ENCODE results near the gene TEKT4.
"Not testable (repeated sequence)": the region's sequence is repeated elsewhere in the genome, so short reads cannot be mapped to it uniquely, and the experiment has no call there.

Gene TEKT4, protein sequence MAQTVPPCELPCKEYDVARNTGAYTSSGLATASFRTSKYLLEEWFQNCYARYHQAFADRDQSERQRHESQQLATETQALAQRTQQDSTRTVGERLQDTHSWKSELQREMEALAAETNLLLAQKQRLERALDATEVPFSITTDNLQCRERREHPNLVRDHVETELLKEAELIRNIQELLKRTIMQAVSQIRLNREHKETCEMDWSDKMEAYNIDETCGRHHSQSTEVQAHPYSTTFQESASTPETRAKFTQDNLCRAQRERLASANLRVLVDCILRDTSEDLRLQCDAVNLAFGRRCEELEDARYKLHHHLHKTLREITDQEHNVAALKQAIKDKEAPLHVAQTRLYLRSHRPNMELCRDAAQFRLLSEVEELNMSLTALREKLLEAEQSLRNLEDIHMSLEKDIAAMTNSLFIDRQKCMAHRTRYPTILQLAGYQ

DNA sequence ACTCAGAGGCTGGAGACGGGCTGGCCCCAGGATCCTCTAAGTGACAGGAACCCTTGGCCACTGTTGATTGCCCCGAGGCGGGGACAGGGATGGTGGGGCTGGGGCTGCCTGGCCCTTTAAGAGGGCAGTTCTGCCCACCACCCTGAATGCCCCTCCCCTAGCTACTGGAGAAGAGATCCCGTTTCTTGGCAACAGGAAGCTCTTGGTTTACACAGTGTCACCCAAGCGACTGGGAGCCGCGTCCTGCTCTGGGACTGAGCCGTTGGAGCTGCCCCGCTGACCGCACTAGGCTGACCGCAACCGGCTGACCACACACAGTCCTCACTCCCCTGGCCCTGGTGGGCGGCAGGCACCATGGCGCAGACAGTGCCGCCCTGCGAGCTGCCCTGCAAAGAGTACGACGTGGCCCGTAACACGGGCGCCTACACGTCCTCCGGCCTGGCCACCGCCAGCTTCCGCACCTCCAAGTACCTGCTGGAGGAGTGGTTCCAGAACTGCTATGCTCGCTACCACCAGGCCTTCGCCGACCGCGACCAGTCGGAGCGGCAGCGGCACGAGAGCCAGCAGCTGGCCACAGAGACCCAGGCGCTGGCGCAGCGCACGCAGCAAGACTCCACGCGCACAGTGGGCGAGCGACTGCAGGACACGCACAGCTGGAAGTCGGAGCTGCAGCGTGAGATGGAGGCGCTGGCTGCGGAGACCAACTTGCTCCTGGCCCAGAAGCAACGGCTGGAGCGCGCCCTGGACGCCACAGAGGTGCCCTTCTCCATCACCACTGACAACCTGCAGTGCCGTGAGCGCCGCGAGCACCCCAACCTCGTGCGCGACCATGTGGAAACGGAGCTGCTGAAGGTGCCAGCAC, at the start of gene TEKT4:
Gene TEKT4 (plus strand): TSS at position 205 of the 862 bp plus-strand sequence. CDS start 150 bp downstream, at position 355.
- no peak for DNase-seq (ENCODE audit: low read depth in 1 of 2, low spot score in 1 of 2)

DNA sequence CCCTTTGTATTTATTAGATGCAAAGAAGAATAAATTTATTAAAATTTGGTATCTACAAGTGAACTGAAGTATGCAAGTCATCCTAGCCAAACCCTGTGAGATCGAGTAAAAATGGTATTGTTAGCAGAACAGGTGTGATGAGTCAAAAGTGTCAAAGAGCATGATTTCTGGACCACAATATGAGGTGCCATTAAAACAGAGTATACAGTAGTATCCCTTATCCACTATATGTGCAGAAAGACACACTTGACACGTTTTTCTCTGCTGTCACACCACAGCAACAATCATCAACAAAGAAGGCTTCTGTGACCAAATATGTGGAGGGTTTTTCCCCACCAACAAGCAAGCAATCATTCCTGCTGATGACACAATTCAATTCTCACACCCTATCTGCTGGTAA, 32.0 kb upstream of the TEKT4 start:
- DNase-seq (ENCODE audit: low read depth in 1 of 2, low spot score in 1 of 2), result not testable (repeated sequence)

DNA sequence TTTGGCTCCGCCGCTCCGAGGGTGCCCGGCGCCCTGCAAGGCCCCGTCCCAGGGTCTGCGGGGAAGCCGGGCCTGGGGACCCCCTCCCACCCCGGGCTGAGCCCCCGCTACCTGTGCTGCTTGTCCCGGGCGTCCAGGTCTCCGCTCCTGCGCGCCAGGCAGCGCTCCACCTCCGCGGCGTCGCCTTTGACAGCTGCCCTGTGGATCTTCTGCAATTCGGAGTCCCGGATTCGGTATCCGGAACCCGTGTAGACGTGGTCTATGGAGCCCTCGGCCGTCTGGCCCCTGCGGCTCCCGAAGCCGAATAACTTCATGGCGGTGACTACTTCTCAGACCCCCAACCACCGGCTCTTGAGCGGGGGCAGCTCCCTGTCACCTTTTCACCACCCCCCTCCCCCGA, 14.4 kb upstream of the TEKT4 start:
- not testable (repeated sequence) for DNase-seq (ENCODE audit: low read depth in 1 of 2, low spot score in 1 of 2)

DNA sequence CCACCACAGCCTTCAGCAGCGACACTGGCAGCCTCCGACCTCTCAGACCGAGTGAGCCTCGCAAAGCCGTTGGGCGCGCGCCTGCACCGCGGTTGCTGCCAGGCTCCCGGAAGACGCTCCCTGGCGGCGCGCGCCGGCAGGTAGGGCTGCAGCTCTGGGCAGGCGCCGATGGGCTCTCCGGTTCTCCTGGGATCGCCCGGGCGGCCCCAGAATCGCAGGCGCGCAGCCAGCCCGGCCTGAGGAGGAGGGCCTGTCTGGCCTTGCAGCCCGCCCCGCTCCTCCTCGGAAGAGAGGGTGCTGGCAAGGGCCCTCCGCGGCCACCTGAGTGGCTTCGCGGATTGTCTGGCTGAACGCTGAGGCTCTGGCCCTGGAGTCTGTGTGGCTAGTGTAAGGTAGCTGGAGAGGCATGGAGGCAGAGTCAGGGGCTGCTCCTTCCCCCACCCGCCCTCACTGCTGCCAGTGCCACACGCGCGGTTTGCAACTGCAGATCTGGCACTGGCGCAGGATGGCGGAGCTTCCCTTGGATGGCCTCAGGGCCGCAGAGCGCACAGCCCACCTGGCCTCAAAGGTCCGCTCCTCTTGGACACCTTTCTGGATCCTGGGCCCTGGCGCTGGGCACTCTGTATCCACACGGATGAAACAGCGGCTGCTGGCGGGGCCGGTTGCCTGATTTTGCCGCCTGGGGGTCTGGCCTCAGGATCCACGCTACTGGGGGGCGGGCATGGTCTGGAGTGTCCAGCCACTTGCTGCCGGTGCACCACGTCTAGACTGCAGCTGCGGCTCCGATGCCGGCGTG, 13.7 kb upstream of the TEKT4 start:
- not testable (repeated sequence) for DNase-seq (ENCODE audit: low read depth in 1 of 2, low spot score in 1 of 2)

DNA sequence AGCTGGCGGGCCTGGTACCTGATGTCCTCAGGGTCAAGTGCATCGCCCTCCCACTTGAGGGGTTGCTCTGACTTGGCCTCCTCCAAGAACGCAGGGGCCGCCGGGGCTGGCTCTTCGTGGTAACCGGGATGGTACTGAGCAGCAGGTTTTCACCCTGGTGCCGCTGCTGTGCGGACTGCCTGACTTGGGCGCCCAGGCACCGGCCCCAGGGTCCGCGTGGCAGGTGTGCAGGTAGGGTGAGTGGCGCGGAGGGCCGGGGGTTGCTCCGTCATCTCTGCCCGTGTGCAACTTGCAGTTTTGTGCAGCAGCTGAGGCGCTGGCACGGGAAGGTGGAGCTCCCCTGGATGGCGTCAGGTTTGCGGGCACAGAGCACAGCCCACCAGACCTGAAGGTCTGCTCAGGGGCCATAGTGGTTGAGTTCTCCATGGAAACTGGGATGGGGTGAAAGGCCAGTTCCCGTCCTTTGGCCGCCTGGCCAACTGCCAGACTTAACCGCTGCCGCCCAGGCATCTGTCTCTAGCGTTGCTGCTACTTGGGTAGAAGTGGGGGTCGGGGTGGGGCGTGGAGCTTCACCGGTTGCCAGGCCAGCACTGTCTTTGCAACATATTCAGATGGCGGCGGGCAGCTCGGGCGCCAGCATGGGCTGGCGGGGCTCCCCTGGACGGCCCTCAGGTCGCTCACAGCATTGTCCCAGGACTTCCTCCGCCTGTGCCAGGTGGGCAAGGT, 12.9 kb upstream of the TEKT4 start:
- DNase-seq (ENCODE audit: low read depth in 1 of 2, low spot score in 1 of 2), result not testable (repeated sequence)

DNA sequence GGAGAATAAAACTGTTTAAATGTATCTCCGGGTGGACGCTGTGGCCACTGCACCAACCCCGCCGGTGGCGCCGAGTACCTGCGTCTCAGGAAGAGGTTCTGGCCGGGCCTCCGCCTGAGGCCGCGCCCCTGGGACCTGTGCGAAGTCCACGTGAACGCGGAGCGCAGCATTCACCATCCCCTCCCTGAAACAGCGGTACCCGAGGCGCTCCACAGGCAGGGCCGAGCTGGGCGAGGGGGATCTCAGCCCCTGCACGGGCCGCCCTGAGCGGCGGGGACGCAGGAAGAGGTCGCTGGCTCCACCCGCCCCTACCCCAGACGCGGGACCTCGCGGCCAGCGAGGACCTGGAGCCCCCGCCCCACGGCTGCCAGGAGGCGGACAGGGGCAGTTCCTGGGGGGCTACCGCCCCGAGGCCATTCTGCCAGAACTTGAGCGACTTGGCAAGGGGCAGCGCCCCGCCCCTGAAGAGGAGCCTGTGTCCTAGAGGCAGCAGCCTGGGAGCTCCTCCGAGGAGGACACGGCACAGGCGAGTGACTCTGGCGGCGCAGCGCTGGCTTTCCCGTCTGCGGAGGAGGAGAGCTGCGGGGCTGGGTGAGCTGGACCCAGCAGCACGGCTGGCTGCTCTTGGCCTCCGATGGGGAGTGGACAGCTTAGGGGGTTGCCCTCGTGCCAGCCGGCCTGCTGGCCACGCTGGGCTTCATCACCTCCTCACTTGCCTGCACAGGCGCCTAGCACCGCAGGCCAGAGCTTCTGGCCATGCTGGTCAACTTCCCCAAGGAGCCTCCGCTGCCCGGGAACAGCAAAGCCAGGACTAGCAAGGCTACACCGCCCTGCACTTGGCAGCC, 9.7 kb upstream of the TEKT4 start:
- no peak for DNase-seq (ENCODE audit: low read depth in 1 of 2, low spot score in 1 of 2)

DNA sequence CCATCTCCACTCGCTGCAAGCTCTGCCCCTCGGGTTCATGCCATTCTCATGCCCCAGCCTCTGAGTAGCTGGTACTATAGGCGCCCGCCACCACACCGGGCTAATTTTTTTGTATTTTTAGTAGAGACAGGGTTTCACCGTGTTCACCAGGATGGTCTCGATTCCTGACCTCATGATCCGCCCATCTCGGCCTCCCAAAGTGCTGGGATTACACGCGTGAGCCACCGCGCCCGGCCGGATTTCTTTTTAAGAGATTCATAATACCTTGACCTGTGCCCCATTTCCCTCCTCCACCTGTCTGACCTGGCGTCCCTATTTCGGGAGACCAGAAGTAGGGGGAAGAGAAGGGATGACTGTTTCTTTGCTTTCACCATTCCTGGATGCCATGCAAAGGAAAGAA, 8.3 kb upstream of the TEKT4 start:
- DNase-seq (ENCODE audit: low read depth in 1 of 2, low spot score in 1 of 2), result not testable (repeated sequence)

DNA sequence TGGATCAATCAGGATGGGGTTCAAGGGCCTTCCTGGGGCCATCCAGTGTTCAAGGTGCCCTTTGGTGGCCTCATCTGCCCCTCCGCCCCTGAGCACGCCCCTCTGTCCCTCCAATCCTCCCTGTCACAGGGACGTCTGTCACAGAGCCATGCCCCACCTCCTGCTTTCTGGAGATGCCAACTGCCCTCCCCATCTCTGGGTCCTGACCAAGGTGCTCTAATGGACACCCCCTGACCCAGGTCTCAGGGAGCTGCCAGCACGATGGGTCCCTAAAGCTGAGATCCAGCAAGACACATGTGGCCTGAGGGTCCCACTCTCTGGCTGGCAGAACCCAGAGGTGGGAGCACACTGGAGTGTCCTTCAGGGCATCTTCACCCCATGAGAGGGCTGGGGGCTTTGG, 2.1 kb upstream of the TEKT4 start:
- DNase-seq (ENCODE audit: low read depth in 1 of 2, low spot score in 1 of 2), result no peak

DNA sequence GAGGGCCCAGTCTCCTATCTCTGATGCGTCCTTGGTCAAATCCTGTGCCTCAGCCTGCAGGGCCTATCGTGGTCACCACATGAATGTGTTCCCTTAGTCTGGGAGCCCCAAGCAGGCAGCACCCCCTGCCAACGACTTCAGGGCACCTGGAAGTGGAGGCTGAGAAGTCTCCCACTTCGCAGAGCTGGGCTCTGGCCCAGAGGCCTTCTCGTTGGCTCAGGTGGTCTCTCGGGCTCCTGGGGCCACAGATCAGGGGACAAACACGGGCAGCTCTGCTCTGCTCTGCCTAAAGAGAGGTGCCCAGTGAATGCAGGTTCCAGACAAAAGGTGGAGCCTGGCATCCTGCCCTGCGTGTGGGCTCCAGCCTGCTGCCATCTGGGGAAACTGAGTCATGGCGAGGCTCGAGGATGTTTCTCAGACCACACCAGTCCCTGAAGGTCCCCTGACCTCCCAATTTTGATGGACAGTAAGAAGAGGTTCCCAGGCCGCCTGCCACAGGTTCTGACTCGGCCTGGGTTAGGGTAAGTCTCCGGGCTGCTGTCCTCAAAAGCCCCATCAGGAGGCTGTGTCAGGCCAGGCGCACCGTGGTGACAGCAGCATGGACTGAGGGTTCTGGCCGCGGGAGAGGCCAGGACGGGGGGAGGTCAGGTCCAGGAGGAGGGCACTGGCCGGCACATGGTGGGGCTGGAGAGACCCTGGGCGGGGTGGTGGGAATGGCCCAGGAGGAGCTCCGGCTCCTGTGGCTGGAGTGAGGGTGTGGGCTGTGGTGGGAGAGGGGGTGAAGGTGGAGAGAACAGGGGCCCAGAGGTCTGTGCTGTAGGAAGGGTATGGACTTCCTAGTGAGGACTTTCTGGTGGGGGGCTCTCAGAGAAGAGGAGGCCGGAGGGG, 1.4 kb upstream of the TEKT4 start:
- no peak for DNase-seq (ENCODE audit: low read depth in 1 of 2, low spot score in 1 of 2)

DNA sequence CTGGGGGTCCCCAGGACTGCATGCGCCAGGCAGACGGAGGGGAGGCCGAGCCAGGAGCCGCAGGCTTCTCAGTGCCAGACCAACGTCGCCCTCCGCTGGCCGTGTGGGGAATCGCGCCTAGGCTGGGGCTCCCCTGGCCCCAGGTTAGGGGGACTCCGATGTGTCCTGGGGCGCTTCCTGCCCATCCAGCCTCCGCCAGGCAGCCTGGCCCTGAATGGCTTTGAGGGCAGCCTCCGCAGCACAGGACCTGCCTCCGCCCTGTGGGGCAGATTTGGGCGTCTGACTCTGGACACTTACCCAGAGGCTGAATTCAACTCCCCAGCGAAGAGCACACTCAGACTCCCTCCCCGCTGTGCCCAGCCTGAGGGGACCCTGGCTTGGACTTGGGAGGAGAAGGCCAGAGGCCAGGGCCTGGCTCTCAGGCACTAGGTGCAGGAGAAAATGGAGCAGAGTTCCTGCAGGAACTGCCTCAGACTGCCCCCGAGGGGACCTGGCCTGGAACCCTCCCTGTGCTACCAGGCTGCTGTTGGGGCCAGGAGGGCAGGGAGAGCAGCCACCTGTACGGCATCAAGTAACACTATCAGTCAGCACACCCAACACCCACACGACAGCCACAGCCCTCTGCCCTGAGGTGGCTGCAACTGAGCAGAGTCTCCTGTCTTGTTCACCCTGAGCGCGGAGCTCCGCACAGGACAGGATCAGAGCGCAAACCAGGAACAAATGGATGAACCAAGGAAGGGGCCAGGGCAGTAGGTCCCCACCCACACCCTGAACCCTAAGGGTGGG, 597 bp upstream of the TEKT4 start:
- no peak for DNase-seq (ENCODE audit: low read depth in 1 of 2, low spot score in 1 of 2)

DNA sequence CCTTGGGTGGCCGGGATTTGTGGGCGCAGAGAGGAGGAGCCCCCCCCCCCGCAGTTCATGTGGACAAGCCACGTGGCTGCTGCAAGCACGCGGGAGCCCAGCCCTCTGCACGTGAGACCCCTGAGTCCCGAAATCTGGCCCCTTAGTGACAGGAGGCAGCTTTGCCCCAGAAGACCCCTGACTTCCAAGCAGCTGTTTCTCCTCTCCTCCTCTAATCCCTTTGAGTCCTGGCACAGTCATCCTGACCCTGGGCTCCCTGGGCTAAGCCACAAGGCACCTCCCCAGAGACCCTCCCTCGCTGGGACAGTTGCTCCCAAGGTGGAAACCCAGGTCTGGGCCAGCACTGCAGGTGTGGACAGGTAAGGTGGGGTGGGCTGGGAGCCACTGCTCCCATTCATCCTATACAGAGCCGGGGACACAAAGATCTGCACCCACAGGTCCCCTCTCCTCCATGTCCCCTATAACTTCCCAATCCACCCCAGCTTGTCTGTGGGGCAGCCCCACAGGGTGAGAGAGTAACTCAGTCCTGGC, 923 bp downstream of the TEKT4 start:
- DNase-seq (ENCODE audit: low read depth in 1 of 2, low spot score in 1 of 2), result no peak

DNA sequence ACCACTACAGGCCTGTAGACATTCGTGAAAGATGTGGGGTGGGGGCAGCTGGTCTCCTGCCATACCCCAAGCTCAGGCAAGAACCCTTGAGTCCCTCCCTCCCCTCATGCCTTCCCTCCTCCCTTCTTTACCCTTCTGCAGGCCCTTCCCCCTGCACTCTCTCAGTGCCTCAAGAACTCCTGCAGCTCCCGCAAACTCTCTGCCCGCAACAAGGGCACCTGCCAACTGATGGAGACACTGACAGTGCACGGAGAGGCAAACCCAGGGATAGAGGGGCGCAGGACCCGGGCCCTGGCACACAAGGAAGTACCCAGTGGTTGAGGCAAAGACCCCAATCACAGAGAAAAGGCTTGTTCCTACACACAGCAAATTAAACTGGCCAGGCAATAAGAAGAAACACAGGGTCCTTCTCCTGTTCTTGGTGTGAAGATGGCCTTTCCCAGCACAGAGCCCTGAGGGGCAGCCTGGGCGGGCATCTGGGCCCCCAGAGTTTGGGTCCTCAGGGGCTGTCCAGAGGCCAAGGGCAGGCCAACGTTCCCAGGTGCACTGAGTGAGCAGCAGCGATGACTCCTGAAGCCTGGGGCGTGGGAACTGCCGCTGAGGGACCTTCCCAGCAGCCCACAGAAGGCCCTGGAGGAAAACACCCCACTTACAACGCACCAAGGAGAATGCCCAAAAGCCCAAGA, 1.6 kb downstream of the TEKT4 start:
- DNase-seq (ENCODE audit: low read depth in 1 of 2, low spot score in 1 of 2), result no peak

DNA sequence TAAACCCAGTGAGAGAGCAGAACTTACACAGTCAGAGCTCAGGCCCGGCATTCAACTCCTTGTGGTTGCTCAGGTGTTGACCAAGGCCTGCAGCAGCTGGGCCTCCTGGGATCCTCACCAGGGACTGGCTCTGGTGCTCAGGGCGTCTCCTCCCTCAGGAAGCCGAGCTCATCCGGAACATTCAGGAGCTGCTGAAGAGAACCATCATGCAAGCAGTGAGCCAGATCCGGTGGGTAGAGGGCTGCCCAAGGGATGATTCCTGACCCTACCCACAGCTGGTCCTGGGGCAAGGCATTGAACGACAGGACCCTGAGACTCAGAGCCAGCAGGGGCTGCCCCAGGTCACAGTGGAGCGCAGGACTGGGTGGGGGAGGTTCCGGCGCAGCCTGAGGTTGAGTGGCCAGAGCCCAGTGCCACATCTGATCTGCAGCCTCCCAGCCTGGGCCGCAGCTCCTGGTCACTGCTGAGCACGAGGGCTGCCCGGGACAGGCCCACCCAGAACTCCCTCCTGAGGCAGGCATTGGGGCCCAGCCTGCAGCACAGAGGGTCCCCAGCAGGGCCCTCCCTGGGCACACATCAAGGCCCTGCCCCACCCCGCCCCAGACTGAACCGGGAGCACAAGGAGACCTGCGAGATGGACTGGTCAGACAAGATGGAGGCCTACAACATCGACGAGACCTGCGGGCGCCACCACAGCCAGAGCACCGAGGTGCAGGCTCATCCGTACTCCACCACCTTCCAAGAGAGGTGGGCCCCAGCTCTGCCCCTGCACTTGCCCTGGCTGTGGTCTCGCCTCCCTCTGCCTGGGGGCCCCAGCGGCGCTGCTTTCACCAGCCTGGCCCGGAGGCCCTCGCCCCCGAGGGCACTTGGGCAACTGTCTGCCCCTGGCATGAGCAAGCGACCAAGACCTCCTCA, 2.4 kb downstream of the TEKT4 start:
- no peak for DNase-seq (ENCODE audit: low read depth in 1 of 2, low spot score in 1 of 2)

DNA sequence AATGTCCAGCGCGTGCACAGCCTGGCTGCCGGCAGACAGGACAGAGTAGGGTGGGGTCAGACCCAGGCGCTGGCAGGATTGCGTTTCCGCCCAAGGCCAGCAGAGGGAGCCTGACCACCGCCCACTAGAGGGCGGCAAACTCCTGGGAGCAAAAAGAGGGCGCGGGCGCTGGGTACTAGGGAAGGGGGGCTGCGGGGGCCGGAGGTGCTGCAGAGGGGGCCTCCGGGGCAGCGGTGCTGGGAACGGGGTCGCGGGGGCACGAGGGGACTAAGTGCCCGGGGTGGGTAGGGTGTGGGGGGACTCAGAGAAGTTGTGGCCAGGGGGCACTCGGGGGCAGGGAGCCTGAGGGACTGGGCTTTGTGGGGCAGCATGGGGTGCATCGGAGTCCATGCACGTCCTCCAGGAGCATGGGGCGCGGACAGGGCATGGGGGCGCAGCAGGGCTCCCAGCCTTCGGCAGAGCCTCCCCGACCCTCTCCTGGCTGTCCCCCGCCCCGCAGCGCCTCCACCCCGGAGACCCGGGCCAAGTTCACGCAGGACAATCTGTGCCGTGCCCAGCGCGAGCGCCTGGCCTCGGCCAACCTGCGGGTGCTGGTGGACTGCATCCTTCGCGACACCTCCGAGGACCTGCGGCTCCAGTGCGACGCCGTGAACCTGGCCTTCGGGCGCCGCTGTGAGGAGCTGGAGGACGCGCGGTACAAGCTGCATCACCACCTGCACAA, 3.2 kb downstream of the TEKT4 start:
- DNase-seq (ENCODE audit: low read depth in 1 of 2, low spot score in 1 of 2), result peak; percentile 39 to 47

DNA sequence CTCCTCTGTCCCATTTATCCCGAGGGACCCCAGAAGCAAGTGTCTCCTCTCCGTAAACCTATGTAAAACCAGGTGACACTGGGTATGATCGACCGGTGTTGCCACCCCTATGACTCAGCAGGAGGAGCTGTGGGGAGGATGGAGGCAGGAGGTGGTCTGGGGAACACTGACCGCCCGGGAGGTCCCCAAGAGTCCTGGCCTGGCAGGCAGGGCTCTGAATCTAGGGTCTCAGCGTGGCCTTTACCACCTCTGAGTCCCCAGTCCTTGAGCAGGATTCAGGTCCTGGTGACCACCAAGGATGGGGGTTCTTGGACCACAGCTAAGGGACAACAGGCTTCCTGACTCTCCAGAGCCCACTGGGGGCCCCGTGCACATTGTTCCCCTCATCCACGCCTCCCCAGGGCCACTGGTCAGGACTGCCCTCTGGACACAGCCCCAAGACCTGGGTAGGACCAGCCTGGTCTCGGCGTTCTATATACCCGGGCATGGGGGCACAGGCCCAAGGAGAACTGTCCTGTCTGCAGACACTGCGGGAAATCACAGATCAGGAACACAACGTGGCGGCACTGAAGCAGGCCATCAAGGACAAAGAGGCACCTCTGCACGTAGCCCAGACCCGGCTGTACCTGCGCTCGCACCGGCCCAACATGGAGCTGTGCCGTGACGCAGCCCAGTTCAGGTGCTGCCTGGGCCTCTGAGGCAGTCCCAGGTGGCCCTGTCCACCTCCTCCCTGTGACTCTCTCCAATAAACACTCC, 4.0 kb downstream of the TEKT4 start:
- DNase-seq (ENCODE audit: low read depth in 1 of 2, low spot score in 1 of 2), result no peak

Measured in activated CD4-positive, alpha-beta T cell treated with anti-CD3 and anti-CD28 coated beads, Interleukin-2, amount 50 U/mL, for 24 hours (primary cell).